NCI-H446 (cell line): Measurements from ENCODE around the gene TIMM10.

ENCODE experiments used
- DNase-seq, 2 experiments: peaks; one replicate each; lab custom pipeline; 2025; lab: John Stamatoyannopoulos, UW

TIMM10 gene

GRCh38 chr11:57504511-57504910 lies 26.0 kb downstream of the TIMM10 start:
- DNase-seq, result no peak

DNA sequence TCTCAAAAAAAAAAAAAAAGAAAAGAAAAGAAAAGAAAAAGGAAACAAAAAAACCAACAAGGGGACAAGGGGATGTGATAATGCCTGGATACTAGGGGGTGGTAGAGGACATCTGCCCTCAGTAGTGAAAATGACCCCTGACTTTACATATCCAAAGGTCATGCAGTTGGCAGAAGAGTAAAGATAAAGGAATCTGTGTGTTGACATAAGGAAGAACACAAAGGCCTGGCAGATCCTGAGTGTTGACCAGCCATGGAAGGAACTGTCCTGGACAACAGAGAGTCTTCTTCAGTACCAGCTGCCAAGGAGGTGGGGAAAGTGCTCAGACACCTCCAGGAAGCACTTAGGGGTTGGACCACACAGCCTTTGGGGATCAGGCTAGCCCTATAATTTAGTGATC lies 27.7 kb downstream of the TIMM10 start:
- no peak for DNase-seq

DNA sequence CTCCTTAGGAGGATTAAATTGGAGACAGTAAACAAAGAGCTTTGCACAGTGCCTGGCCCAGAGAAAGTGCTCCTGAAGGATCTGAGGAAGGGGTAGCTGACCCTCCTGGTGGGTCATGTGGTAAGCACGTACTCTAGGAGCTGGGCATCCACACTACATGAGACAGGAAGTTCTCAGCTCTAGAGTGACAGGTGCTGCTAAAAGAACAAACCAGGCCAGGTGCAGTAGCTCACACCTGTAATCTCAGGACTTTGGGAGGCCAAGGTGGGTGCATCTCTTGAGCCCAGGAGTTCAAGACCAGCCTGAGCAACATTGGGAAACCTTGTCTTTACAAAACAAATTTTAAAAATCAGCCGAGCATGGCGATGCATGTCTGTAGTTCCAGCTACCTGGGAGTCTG lies 28.2 kb downstream of the TIMM10 start:
- DNase-seq, result no peak

DNA sequence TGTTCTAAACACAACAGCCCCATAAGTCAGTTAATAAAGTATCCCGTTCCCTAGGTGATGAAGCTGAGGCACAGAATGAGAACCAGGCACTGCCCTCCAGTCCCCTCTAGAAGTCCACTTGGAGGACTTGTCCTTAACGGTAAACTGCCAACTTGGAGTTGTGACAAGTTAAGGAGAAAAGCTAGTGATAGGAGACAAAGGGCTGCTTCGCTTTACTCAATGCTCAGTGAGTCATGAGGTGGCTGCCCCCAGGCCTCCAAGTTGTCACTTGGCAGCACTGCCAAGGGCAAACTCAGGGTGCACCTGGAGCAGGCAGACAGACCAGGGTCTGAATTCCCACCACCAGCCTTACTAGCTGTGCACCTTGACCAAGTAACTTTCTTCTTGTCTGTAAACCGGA lies 28.6 kb downstream of the TIMM10 start:
- DNase-seq, result no peak

DNA sequence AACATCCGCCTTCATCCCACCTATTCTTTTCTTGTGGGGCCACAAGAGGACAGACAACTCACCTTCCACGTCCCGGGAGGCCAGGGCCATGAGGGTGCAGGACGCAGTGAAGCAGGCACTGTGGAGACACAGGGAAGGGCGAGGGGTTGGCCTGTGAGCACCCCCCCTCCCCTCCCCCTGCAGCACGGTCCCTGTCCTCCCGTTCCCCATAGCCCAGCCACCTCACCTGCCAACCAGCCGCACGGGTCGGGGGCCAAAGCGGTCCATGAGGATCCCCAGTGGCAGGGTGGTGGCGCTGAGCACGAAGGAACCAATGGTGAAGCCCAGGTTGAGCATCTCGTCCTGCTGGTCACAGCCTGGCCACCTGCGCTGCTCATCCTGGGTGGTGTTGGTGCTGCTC lies 29.6 kb downstream of the TIMM10 start:
- no peak for DNase-seq

GRCh38 chr11:57500515-57500914 lies 30.0 kb downstream of the TIMM10 start:
- no peak for DNase-seq

DNA sequence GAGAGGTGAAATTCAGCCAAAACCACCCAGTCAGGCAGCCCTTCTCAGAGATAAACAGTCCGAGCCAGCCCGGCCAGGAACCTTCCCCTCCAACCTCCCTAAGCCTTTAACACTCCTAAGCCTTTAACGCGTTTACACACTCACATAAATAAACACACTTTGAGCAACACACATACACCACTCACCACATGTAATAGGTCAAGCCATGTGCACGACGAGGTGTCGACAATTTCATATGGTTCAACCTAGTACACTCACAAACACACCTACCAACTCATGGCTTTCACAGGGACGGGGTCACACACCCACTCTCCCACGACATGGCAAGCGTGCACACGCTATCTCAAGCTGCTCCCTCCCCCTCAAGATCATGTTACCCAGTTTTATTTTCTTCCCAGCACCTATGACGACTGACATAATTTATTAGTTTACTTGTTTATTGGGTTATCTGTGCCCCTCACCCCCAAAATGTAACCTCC lies 30.5 kb downstream of the TIMM10 start:
- DNase-seq, result no peak

DNA sequence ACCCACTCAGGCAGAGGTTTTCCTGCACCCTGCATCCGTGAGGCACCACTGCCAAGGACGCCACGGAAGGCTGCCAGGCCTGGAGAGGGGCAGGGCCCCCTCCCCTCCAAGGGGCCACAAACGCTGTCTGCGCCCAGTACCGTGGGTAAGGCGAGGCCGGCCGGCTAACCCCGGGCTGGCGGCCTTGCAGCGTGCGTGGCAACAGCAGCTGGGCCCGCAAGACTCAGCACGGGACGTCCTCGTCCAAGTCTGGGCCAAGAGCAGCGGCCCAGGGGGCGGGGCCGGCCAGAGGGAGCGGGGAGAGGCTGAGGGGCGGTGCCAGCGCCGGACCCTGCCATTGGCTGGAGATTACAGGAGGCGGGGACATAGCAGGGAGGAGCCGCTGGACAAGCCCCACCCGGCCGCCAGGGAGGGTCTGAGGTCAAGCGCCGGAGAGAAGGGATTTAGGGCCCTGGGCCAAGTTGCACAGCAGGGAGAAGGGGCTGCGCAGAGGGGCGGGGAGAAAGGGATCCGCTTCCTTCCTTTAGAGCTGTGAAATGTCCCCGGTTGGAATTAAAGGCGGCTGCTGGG lies 31.1 kb downstream of the TIMM10 start:
- DNase-seq, result peak; percentile 86 to 93

GRCh38 chr11:57498540-57498939 lies 32.0 kb downstream of the TIMM10 start:
- no peak for DNase-seq

GRCh38 chr11:57497303-57498247 lies 33.0 kb downstream of the TIMM10 start:
- no peak for DNase-seq

GRCh38 chr11:57496109-57496820 lies 34.3 kb downstream of the TIMM10 start:
- DNase-seq, result no peak

GRCh38 chr11:57493507-57494503 lies 36.7 kb downstream of the TIMM10 start:
- DNase-seq, result peak; percentile 7 to 50

DNA sequence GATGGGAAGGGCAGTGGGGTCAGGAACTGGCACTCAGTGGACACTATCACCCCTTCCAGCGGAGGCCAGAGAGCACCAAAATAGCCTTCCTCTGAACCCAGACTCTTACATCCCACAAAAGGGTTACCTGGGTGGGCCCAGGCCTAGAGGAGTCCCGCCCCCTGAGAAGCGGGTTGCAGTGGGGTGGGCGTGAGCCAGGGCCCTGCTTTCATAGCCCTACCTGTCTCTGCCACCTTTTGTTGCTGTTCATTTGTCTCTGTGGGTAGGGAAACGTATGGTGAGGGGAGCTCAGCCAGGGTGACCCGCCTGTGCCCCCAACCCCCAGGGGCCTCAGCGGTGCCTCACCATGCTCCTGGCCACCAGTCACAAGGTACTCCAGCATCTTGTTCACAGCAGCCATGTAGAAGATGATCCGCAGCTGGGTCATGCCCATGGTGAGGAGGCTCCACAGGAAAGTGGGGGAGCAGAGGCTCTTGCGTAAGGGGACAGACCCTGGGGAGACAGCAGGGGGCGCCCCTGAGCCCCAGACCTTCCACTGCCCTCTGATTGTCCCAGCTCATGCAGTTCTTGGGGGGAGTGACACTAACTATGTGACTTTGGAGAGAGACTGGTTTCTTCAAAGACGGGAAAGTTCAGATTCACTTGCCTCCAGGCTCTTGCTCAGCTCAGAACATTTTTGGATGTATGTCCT lies 39.0 kb downstream of the TIMM10 start:
- no peak for DNase-seq

GRCh38 chr11:57490456-57491248 lies 39.9 kb downstream of the TIMM10 start:
- no peak for DNase-seq

GRCh38 chr11:57487920-57488659 lies 42.5 kb downstream of the TIMM10 start:
- no peak for DNase-seq

- no peak for DNase-seq
Measured at GRCh38 chr11:57487021-57487778, 43.4 kb downstream of the TIMM10 start.

- DNase-seq, result no peak
Measured at GRCh38 chr11:57485217-57485990, 45.1 kb downstream of the TIMM10 start.
